B cell (primary cell): ENCODE results near the gene PDE4B.

Experiments
- CTCF ChIP-seq: fragments of 200-600 bp; IDR thresholded peaks from one replicate; pipeline ENCODE4 v1.8.0; 2022; ENCODE audit warnings: antibody characterized with exemption, mild to moderate bottlenecking
- EZH2 ChIP-seq: IDR thresholded peaks from 2 replicates; pipeline ENCODE4 v1.6.1; 2012; ENCODE audit warnings: borderline replicate concordance, low read depth, mild to moderate bottlenecking, moderate library complexity, low read length; ENCODE audit not compliant: insufficient read depth, poor library complexity, severe bottlenecking

DNA sequence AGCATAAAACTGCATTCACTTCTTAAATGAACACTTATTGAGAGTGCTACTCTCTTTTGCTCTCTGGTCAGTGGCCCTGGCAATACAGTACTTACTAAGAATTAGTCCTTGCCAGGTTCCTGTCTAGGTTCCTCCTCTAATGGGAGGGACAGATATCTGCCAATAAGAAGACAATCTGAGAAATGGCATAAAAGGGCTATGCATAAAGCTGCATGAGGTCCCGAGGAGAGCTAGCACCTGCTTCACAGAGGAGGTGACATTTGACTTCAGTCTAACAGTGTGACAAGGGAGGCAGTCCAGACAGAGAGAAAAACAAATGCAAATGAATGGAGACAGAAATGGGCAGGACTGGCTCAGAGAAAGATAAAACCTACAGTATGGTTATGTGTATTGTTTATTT is 384.1 kb downstream of the PDE4B start:
- TF ChIP-seq CTCF (no peak), EZH2 (no peak)
